GM12878 (cell line): ENCODE results near the gene TXNL4A. TPM values are rescaled to one million over a fixed set of nuclear protein-coding genes. Genes with fewer than 3 reads are reported as not detected.

ENCODE experiments used
- ATAC-seq: fragments of 200-7000 bp; cut with Tn5 transposase; 3 replicates; pipeline ENCODE4 v1.9.1; 2020; ENCODE audit warnings: mild to moderate bottlenecking, moderate library complexity
- BruUV-seq: library from RNA; stranded (reverse); fragments of 400-500 nt; replicated peaks from 2 replicates; lab custom pipeline; 2021; lab: Mats Ljungman, UMichigan
- CTCF ChIA-PET: fragments of 300-600 bp; sonication (Branson Sonifier 250); formaldehyde crosslinking; extraction: SDS; loops from one replicate; lab custom pipeline; 2021; ENCODE audit warnings: inconsistent platforms; lab: Yijun Ruan, JAX
- POLR2A ChIA-PET: fragments of 350-600 bp; formaldehyde crosslinking; extraction: SDS; loops from one replicate; lab custom pipeline; 2021; ENCODE audit warnings: inconsistent platforms; lab: Charles Lee
- RAD21 ChIA-PET: fragments of 300-600 bp; sonication (Branson Sonifier 250); formaldehyde crosslinking; loops from one replicate; lab custom pipeline; 2023; ENCODE audit warnings: antibody characterized with exemption; ENCODE audit not compliant: unreplicated experiment; lab: Charles Lee
- SMC1A ChIA-PET: fragments of 300-600 bp; sonication (Branson Sonifier 250); formaldehyde crosslinking; loops from one replicate; lab custom pipeline; 2023; ENCODE audit not compliant: unreplicated experiment, uncharacterized antibody; lab: Charles Lee
- DNase-seq: peaks from one replicate; pipeline ENCODE4 v3.0.0-alpha.2; 2011; ENCODE audit warnings: low read depth, low spot score
- FAIRE-seq: peaks from 3 replicates; lab custom pipeline; 2011; peaks lifted over from hg19 to GRCh38; lab: Jason Lieb, UNC
- H2AFZ ChIP-seq: 2 replicates; pipeline ENCODE4 v1.6.0; 2011; ENCODE audit warnings: low read depth, low read length, control low read depth; ENCODE audit not compliant: control insufficient read depth
- H3K27ac ChIP-seq: 2 replicates; pipeline ENCODE4 v1.5.1; 2011; ENCODE audit warnings: control low read depth; ENCODE audit not compliant: control insufficient read depth, insufficient read depth
- H3K27me3 ChIP-seq, 2 experiments: replicated peaks in 1 of 2; 2 replicates each; pipeline versions ENCODE4 v1.6.0 to v1.6.1; 2011; ENCODE audit warnings: low read length in 1 of 2; ENCODE audit not compliant: control insufficient read depth in 2 of 2, insufficient read depth in 2 of 2
- H3K36me3 ChIP-seq, 2 experiments: 2 replicates each; pipeline ENCODE4 v1.5.1; 2011; ENCODE audit warnings: low read length in 1 of 2; ENCODE audit not compliant: control insufficient read depth in 2 of 2, insufficient read depth in 2 of 2
- H3K4me1 ChIP-seq: 2 replicates; pipeline ENCODE4 v1.6.1; 2011; ENCODE audit warnings: mild to moderate bottlenecking, low read length, moderate library complexity, mixed read lengths; ENCODE audit not compliant: control insufficient read depth, insufficient read depth
- H3K4me2 ChIP-seq: 2 replicates; pipeline ENCODE4 v1.6.0; 2011; ENCODE audit warnings: control low read depth; ENCODE audit not compliant: control insufficient read depth, insufficient read depth
- H3K4me3 ChIP-seq: fragments of 200-600 bp; sonication (generic); 2 replicates; pipeline ENCODE4 v1.5.1; 2016
- H3K79me2 ChIP-seq: 2 replicates; pipeline ENCODE4 v1.6.0; 2011; ENCODE audit warnings: low read length; ENCODE audit not compliant: control insufficient read depth, insufficient read depth
- H3K9ac ChIP-seq: 2 replicates; pipeline ENCODE4 v1.8.0; 2011; ENCODE audit warnings: low read length, control low read depth, mixed read lengths; ENCODE audit not compliant: control insufficient read depth, insufficient read depth
- H3K9me3 ChIP-seq: replicated peaks from 3 replicates; pipeline ENCODE4 v1.5.1; 2011; ENCODE audit warnings: mild to moderate bottlenecking, low read length; ENCODE audit not compliant: control insufficient read depth, insufficient read depth
- H4K20me1 ChIP-seq: 2 replicates; pipeline ENCODE4 v1.6.0; 2011; ENCODE audit not compliant: control insufficient read depth, insufficient read depth
- BHLHE40 ChIP-seq, 2 experiments: fragments of 450-650 bp in 1 of 2; IDR thresholded peaks; 2 replicates each; pipeline ENCODE4 v1.6.1; 2011 to 2017; ENCODE audit warnings: low read depth in 2 of 2, borderline replicate concordance in 1 of 2, improper control_type of control experiment in 1 of 2, low read length in 1 of 2, mild to moderate bottlenecking in 1 of 2
- CHD4 ChIP-seq: fragments of 200-600 bp; sonication (generic); IDR thresholded peaks from 2 replicates; pipeline ENCODE4 v1.6.1; 2016; ENCODE audit warnings: mild to moderate bottlenecking
- FOS ChIP-seq: IDR thresholded peaks from 3 replicates; pipeline ENCODE4 v1.6.1; 2011; ENCODE audit warnings: borderline replicate concordance; ENCODE audit not compliant: insufficient read length; ENCODE audit errors: extremely low read depth
- MEF2B ChIP-seq: fragments of 450-650 bp; IDR thresholded peaks from 2 replicates; pipeline ENCODE4 v1.6.1; 2018; ENCODE audit warnings: mild to moderate bottlenecking, moderate library complexity; ENCODE audit not compliant: partially characterized antibody, poor library complexity, severe bottlenecking
- RAD21 ChIP-seq: IDR thresholded peaks from 2 replicates; pipeline ENCODE4 v1.6.1; 2011; ENCODE audit warnings: mild to moderate bottlenecking, low read depth, low read length, moderate library complexity; ENCODE audit not compliant: insufficient read depth
- ZNF384 ChIP-seq: IDR thresholded peaks from 2 replicates; pipeline ENCODE4 v1.6.1; 2012; ENCODE audit warnings: low read depth, mild to moderate bottlenecking, low read length, improper control_type of control experiment, borderline replicate concordance
- WGBS: methylation state at CpG from one replicate; pipeline ENCODE4 v1.1.6; 2016; ENCODE audit warnings: low lambda C conversion rate; ENCODE audit not compliant: insufficient replicate concordance, insufficient coverage; ENCODE audit errors: missing lambda C conversion rate; 5-methylcytosine and 5-hydroxymethylcytosine counted together
- in situ Hi-C: fragments of 300-500 bp; cut with MboI; formaldehyde crosslinking; loops from 9 replicates; pipeline ENCODE4 v1.14.3; 2018; ENCODE audit warnings: mixed read lengths
- intact Hi-C: fragments of 100-400 bp; cut with micrococcal nuclease; formaldehyde crosslinking; loops from one replicate; pipeline ENCODE4 v1.14.2; 2022; ENCODE audit not compliant: unreplicated experiment
- polyA plus RNA-seq, 11 experiments: library from polyadenylated mRNA; depleted of rRNA in 4 of 11; unstranded in 6 of 11; stranded (reverse) in 5 of 11; fragments of >200 nt; fragmentation: Nextera tagmentation in 4 of 11; fragmentation: Illumina TruSeq in 1 of 11; extraction: Ambion mirVana in 4 of 11; extraction: Trizol in 1 of 11; gene quantifications; 1 replicate in 1 of 11; 2 replicates in 10 of 11; pipeline versions ENCODE4 v1.2.1 to v1.2.3, GENCODE V29; 2011 to 2016; ENCODE audit warnings: inconsistent platforms in 2 of 11, missing spikeins in 2 of 11, low read depth in 1 of 11
- total RNA-seq, 4 experiments: library from RNA; depleted of rRNA in 3 of 4; stranded (reverse); fragments of >200 nt in 3 of 4; fragmentation: Illumina TruSeq in 1 of 4; extraction: Trizol in 1 of 4; gene quantifications; 2 replicates each; pipeline versions ENCODE4 v1.2.1 to v1.2.3, GENCODE V29; 2013 to 2021

The TXNL4A gene
- total and polyA plus RNA-seq, 10 of the 15 experiments (the other 5 are each of a cell fraction or from before 2014, with no cell fraction given) = 38.4 to 329 (median 128) TPM

DNA sequence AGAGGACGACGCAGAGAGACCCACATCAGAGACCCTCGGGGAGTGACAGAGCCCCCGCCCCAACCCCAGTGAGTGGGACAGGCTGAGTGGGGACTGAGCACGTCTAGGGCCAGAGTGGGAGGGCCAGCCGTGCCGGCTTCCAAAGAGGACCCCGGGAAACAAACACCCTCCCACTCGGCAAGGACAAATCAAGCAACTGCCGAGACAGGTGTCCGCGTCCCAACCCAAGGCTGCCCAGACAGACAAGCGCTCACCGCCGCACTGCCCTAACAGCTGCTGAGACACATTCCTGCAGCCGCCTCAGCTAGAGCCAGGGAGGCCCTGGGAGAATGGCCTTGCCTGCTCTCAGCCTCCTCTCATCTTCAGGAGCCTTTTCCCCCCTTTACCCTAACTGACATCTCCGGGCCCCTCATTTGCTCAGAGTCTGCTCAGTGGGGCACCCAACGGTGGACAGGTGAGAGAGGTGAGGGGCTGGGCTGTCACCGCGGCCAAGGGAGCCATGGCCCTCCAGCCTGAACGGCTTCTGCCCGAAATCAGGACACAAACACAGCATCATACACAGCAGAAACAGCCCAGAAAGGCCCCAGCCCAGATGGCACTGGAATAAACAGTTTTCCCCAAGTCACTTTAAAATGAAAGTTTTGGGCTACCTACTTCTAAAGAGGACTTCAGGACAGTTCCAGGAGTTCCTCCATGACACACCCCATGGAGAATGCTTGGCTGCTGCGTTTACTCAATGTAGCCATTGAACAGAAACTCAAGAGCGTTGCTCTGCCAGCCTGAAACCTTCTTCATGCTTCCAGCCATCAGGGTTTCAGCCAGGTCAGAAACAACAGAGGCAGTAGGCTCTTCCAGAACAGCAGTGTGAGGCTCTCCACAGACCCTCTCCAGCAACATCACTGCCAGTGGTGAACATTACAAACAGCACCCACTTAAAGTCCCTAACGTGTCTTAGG lies 60.5 kb downstream of the TXNL4A start:
- RAD21 ChIA-PET = no interaction called here
- in situ Hi-C loops = no loop called here
- WGBS = 95% methylated on average over 25 of the region's 25 CpGs
- intact Hi-C loops = no loop called here
- no peak overlapping the region for H3K4me2 ChIP-seq
- H3K36me3 ChIP-seq = peaks cover 7 to 12% of the 10 kb centered on the region in 2 experiments
- no peak overlapping the region for H3K27ac ChIP-seq
- DNase-seq = no peak
- peaks cover 27% of the 10 kb centered on the region for H3K9me3 ChIP-seq
- no peak for TF ChIP-seq FOS
- no peak for TF ChIP-seq RAD21
- no peak for TF ChIP-seq CHD4
- no peak for TF ChIP-seq BHLHE40 (IDR thresholded peaks at IDR 0.05; ENCODE audit: borderline replicate concordance in 1 of 2, low read depth in 2 of 2, low read length in 1 of 2)
- no peak for TF ChIP-seq MEF2B
- TF ChIP-seq ZNF384 = no peak
- CTCF ChIA-PET = no interaction called here
- no peak for ATAC-seq
- peaks cover 3% of the 10 kb centered on the region for H3K79me2 ChIP-seq
- POLR2A ChIA-PET = no interaction called here
- no peak for FAIRE-seq
- H3K27me3 ChIP-seq = no peaks in the 10 kb centered on the region
- H3K4me1 ChIP-seq = no peaks in the 10 kb centered on the region
- H4K20me1 ChIP-seq = no peaks in the 10 kb centered on the region
- H3K9ac ChIP-seq = no peak overlapping the region
- H2AFZ ChIP-seq = no peak overlapping the region
- H3K4me3 ChIP-seq = no peak overlapping the region
- BruUV-seq = no TSS peak
- SMC1A ChIA-PET = no interaction called here
